ENCODE results near the gene COL6A2. TPM values are rescaled to one million over a fixed set of nuclear protein-coding genes. Genes with fewer than 3 reads are reported as not detected.

The COL6A2 gene
- total RNA-seq, 1 experiment from 2014 or later: 87.0 TPM

DNA sequence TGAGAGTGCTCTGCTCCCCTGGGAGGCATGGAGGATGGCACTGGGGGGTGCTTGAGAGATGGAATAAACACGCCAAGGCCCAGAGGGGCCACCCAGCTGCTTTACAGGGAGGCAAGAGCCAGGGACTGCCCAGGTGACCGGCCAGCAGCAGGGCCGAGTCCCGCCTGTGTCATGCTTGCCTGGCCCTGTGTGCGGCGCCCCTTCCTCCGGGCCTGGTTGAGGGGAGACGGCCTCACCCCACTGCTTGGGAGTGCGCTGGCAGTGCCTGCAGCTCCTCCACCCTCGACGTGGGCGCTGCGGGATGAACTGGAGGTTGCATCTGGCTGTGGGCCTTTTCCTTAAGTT is 33.1 kb upstream of the COL6A2 start:
- Histone ChIP-seq H3K27ac (ENCODE audit: low read depth, low read length) (no peak overlapping the region), H3K9me2 (ENCODE audit: insufficient read depth) (no peaks in the 10 kb centered on the region), H4K20me1 (ENCODE audit: insufficient read depth) (no peaks in the 10 kb centered on the region), H2AFZ (ENCODE audit: low read depth, low read length, poor library complexity, severe bottlenecking) (no peak overlapping the region), H3K9ac (ENCODE audit: low read length) (no peak overlapping the region), H3K4me2 (ENCODE audit: low read length) (no peak overlapping the region), H3K9me3 (ENCODE audit: control insufficient read depth in 1 of 2, insufficient read depth in 1 of 2, low read depth in 1 of 2, low read length in 2 of 2) (peaks cover 6 to 13% of the 10 kb centered on the region in 2 experiments; a peak in 2 of 4 replicates), H3K27me3 (ENCODE audit: insufficient read depth, low read length) (no peaks in the 10 kb centered on the region), H3K4me1 (ENCODE audit: control insufficient read depth in 1 of 2, insufficient read depth in 2 of 2, low read length in 2 of 2) (no peaks in the 10 kb centered on the region), H3K36me3 (ENCODE audit: control insufficient read depth in 1 of 2, insufficient read depth in 2 of 2, low read length in 2 of 2) (no peaks in the 10 kb centered on the region), H3K79me2 (ENCODE audit: insufficient read depth, low read length) (no peaks in the 10 kb centered on the region), H3K4me3 (replicated peaks in 1 of 2; ENCODE audit: low read depth in 1 of 2, low read length in 2 of 2) (no peak overlapping the region)
- CTCF ChIA-PET: no interaction called here
- BruUV-seq (replicated peaks): no TSS peak
- DNase-seq (ENCODE audit: low read depth, low spot score): no peak
- intact Hi-C loops (cut with micrococcal nuclease): no loop called here
- POLR2A ChIA-PET: no interaction called here
- no peak for TF ChIP-seq JUND (IDR thresholded peaks at IDR 0.05)
- no peak for TF ChIP-seq EZH2phosphoT487 (IDR thresholded peaks at IDR 0.05; ENCODE audit: borderline replicate concordance)
- TF ChIP-seq ELF1 (IDR thresholded peaks at IDR 0.05; ENCODE audit: borderline replicate concordance, low read depth): no peak
- TF ChIP-seq FOSL1 (IDR thresholded peaks at IDR 0.05; ENCODE audit: low read depth): no peak
- no peak for TF ChIP-seq ATF3 (IDR thresholded peaks at IDR 0.05)
- TF ChIP-seq CBX3 (IDR thresholded peaks at IDR 0.05; ENCODE audit: low read depth): no peak
- TF ChIP-seq TCF7L2 (IDR thresholded peaks at IDR 0.05; ENCODE audit: borderline replicate concordance, extremely low read depth, insufficient read depth, insufficient read length): no peak
- ATAC-seq: no peak
- RAD21 ChIA-PET (ENCODE audit: low non-redundant PET in 1 of 2, low total read pairs in 2 of 2, uncharacterized antibody in 2 of 2, unreplicated experiment in 2 of 2): no interaction called here

GRCh38 chr21:46065215-46065913 is 32.5 kb upstream of the COL6A2 start:
- ChIA-PET POLR2A (no interaction called here), CTCF (no interaction called here), RAD21 (ENCODE audit: low non-redundant PET in 1 of 2, low total read pairs in 2 of 2, uncharacterized antibody in 2 of 2, unreplicated experiment in 2 of 2) (no interaction called here)
- no peak overlapping the region for H3K4me3 ChIP-seq (replicated peaks in 1 of 2; ENCODE audit: low read depth in 1 of 2, low read length in 2 of 2)
- H2AFZ ChIP-seq (ENCODE audit: low read depth, low read length, poor library complexity, severe bottlenecking): no peak overlapping the region
- no peak overlapping the region for H3K27ac ChIP-seq (ENCODE audit: low read depth, low read length)
- H3K9me3 ChIP-seq (ENCODE audit: control insufficient read depth in 1 of 2, insufficient read depth in 1 of 2, low read depth in 1 of 2, low read length in 2 of 2): peaks cover 6 to 13% of the 10 kb centered on the region in 2 experiments; a peak in 2 of 4 replicates
- H3K4me2 ChIP-seq (ENCODE audit: low read length): no peak overlapping the region
- no peaks in the 10 kb centered on the region for H3K27me3 ChIP-seq (ENCODE audit: insufficient read depth, low read length)
- H3K9me2 ChIP-seq (ENCODE audit: insufficient read depth): no peaks in the 10 kb centered on the region
- no peak overlapping the region for H3K9ac ChIP-seq (ENCODE audit: low read length)
- H3K4me1 ChIP-seq (ENCODE audit: control insufficient read depth in 1 of 2, insufficient read depth in 2 of 2, low read length in 2 of 2): no peaks in the 10 kb centered on the region
- DNase-seq (ENCODE audit: low read depth, low spot score): no peak
- no TSS peak for BruUV-seq (replicated peaks)
- ATAC-seq: no peak
- intact Hi-C loops (cut with micrococcal nuclease): no loop called here
- no peaks in the 10 kb centered on the region for H3K79me2 ChIP-seq (ENCODE audit: insufficient read depth, low read length)
- TF ChIP-seq FOSL1 (IDR thresholded peaks at IDR 0.05; ENCODE audit: low read depth): no peak
- TF ChIP-seq, protein P1, sequence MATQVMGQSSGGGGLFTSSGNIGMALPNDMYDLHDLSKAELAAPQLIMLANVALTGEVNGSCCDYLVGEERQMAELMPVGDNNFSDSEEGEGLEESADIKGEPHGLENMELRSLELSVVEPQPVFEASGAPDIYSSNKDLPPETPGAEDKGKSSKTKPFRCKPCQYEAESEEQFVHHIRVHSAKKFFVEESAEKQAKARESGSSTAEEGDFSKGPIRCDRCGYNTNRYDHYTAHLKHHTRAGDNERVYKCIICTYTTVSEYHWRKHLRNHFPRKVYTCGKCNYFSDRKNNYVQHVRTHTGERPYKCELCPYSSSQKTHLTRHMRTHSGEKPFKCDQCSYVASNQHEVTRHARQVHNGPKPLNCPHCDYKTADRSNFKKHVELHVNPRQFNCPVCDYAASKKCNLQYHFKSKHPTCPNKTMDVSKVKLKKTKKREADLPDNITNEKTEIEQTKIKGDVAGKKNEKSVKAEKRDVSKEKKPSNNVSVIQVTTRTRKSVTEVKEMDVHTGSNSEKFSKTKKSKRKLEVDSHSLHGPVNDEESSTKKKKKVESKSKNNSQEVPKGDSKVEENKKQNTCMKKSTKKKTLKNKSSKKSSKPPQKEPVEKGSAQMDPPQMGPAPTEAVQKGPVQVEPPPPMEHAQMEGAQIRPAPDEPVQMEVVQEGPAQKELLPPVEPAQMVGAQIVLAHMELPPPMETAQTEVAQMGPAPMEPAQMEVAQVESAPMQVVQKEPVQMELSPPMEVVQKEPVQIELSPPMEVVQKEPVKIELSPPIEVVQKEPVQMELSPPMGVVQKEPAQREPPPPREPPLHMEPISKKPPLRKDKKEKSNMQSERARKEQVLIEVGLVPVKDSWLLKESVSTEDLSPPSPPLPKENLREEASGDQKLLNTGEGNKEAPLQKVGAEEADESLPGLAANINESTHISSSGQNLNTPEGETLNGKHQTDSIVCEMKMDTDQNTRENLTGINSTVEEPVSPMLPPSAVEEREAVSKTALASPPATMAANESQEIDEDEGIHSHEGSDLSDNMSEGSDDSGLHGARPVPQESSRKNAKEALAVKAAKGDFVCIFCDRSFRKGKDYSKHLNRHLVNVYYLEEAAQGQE (IDR thresholded peaks at IDR 0.05; ENCODE audit: low read depth): no peak
- no peak for TF ChIP-seq ELF1 (IDR thresholded peaks at IDR 0.05; ENCODE audit: borderline replicate concordance, low read depth)
- no peak for TF ChIP-seq SP1 (IDR thresholded peaks at IDR 0.05; ENCODE audit: low read depth)
- TF ChIP-seq, protein P2, sequence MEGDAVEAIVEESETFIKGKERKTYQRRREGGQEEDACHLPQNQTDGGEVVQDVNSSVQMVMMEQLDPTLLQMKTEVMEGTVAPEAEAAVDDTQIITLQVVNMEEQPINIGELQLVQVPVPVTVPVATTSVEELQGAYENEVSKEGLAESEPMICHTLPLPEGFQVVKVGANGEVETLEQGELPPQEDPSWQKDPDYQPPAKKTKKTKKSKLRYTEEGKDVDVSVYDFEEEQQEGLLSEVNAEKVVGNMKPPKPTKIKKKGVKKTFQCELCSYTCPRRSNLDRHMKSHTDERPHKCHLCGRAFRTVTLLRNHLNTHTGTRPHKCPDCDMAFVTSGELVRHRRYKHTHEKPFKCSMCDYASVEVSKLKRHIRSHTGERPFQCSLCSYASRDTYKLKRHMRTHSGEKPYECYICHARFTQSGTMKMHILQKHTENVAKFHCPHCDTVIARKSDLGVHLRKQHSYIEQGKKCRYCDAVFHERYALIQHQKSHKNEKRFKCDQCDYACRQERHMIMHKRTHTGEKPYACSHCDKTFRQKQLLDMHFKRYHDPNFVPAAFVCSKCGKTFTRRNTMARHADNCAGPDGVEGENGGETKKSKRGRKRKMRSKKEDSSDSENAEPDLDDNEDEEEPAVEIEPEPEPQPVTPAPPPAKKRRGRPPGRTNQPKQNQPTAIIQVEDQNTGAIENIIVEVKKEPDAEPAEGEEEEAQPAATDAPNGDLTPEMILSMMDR (IDR thresholded peaks at IDR 0.05 in 2 of 3, conservative IDR thresholded peaks at IDR 0.05 in 1 of 3; ENCODE audit: borderline replicate concordance in 1 of 3, insufficient read depth in 1 of 3, low read depth in 2 of 3, low read length in 2 of 3): no peak
- TF ChIP-seq CBX3 (IDR thresholded peaks at IDR 0.05; ENCODE audit: low read depth): no peak
- no peaks in the 10 kb centered on the region for H3K36me3 ChIP-seq (ENCODE audit: control insufficient read depth in 1 of 2, insufficient read depth in 2 of 2, low read length in 2 of 2)
- no peaks in the 10 kb centered on the region for H4K20me1 ChIP-seq (ENCODE audit: insufficient read depth)

Data from HCT116 (cell line).